ENCODE measurements around the gene TBC1D1.

The TBC1D1 gene

DNA sequence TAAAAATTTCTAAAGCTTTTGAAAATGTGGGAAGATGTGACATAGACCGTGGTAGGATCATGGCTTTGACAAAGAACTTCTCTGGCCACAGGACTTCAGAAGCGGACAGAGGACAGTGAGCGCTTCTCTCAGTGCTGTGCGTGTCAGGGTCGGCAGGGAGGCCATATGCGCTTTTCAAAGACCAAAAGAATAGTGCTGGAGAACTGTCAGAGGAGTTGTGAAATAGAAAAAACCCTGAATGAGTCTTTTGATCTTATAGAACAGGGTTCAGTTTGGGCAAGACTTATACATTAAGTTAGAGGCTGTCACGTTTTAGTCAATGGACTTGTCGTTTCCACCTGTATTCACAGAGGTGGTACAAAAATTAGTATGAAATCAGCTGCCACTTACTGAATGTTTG lies 146.7 kb downstream of the TBC1D1 start:
- TF ChIP-seq, protein P1, sequence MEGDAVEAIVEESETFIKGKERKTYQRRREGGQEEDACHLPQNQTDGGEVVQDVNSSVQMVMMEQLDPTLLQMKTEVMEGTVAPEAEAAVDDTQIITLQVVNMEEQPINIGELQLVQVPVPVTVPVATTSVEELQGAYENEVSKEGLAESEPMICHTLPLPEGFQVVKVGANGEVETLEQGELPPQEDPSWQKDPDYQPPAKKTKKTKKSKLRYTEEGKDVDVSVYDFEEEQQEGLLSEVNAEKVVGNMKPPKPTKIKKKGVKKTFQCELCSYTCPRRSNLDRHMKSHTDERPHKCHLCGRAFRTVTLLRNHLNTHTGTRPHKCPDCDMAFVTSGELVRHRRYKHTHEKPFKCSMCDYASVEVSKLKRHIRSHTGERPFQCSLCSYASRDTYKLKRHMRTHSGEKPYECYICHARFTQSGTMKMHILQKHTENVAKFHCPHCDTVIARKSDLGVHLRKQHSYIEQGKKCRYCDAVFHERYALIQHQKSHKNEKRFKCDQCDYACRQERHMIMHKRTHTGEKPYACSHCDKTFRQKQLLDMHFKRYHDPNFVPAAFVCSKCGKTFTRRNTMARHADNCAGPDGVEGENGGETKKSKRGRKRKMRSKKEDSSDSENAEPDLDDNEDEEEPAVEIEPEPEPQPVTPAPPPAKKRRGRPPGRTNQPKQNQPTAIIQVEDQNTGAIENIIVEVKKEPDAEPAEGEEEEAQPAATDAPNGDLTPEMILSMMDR (IDR thresholded peaks at IDR 0.05): no peak
- no peaks in the 10 kb centered on the region for H3K27me3 ChIP-seq
- no peak overlapping the region for H3K4me3 ChIP-seq (ENCODE audit: low read depth in 1 of 2, low read length in 1 of 2)
- peaks cover 90% of the 10 kb centered on the region for H3K36me3 ChIP-seq
- no peak overlapping the region for H3K27ac ChIP-seq
- no peaks in the 10 kb centered on the region for H3K9me3 ChIP-seq
- H3K4me1 ChIP-seq (ENCODE audit: control insufficient read depth in 1 of 2, insufficient read depth in 1 of 2, low read depth in 1 of 2, low read length in 1 of 2): no peaks in the 10 kb centered on the region

DNA sequence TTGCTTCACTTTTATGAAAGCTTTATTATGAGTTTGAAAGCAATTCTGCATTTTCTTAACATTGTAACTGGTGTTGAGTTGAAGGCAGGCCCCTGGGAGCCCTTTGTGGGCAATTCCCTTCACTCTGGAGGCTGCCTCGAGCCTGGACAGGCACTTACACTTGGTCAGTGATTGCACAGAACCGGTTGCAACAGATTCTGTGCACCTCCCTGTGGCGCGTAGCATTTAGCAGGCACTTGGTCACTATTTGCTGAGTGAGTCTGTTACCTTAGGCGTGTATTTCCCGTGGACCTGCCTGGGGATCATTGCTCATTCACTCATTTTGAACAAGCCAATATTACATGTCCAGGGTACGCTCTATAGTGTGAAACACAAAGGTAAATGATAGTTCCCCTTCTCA lies 149.7 kb downstream of the TBC1D1 start:
- Histone ChIP-seq H3K4me1 (ENCODE audit: control insufficient read depth in 1 of 2, insufficient read depth in 1 of 2, low read depth in 1 of 2, low read length in 1 of 2) (no peaks in the 10 kb centered on the region), H3K36me3 (peaks cover 98% of the 10 kb centered on the region), H3K9me3 (no peaks in the 10 kb centered on the region), H3K4me3 (ENCODE audit: low read depth in 1 of 2, low read length in 1 of 2) (no peak overlapping the region), H3K27ac (no peak overlapping the region), H3K27me3 (no peaks in the 10 kb centered on the region)
- TF ChIP-seq, protein P1 (IDR thresholded peaks at IDR 0.05): no peak

DNA sequence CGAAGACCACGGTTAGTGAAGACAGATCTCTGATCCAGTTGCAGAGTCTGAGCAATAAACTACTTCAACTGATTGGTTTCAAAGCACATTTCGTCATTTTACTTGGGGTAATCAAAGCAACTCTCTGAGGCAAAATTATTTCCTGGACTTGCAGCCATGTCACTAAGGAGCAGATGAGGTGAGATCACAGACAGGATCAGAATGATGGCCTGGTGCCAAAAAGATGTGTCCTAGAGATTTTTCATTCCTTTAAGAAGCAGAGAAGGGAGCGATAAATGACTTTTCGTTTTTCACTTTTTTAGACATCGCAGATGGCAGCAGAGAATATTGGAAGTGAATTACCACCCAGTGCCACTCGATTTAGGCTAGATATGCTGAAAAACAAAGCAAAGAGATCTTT lies 153.2 kb downstream of the TBC1D1 start:
- Histone ChIP-seq H3K4me1 (ENCODE audit: control insufficient read depth in 1 of 2, insufficient read depth in 1 of 2, low read depth in 1 of 2, low read length in 1 of 2) (no peaks in the 10 kb centered on the region), H3K36me3 (peaks cover 98% of the 10 kb centered on the region), H3K27me3 (no peaks in the 10 kb centered on the region), H3K9me3 (no peaks in the 10 kb centered on the region), H3K27ac (no peak overlapping the region), H3K4me3 (ENCODE audit: low read depth in 1 of 2, low read length in 1 of 2) (no peak overlapping the region)
- TF ChIP-seq, protein P1 (IDR thresholded peaks at IDR 0.05): no peak

GRCh38 chr4:38045289-38045988 lies 154.6 kb downstream of the TBC1D1 start:
- Histone ChIP-seq H3K4me3 (ENCODE audit: low read depth in 1 of 2, low read length in 1 of 2) (no peak overlapping the region), H3K4me1 (ENCODE audit: control insufficient read depth in 1 of 2, insufficient read depth in 1 of 2, low read depth in 1 of 2, low read length in 1 of 2) (no peaks in the 10 kb centered on the region), H3K9me3 (no peaks in the 10 kb centered on the region), H3K27me3 (no peaks in the 10 kb centered on the region), H3K36me3 (peaks cover 98% of the 10 kb centered on the region), H3K27ac (no peak overlapping the region)
- TF ChIP-seq, protein P1 (IDR thresholded peaks at IDR 0.05): no peak

DNA sequence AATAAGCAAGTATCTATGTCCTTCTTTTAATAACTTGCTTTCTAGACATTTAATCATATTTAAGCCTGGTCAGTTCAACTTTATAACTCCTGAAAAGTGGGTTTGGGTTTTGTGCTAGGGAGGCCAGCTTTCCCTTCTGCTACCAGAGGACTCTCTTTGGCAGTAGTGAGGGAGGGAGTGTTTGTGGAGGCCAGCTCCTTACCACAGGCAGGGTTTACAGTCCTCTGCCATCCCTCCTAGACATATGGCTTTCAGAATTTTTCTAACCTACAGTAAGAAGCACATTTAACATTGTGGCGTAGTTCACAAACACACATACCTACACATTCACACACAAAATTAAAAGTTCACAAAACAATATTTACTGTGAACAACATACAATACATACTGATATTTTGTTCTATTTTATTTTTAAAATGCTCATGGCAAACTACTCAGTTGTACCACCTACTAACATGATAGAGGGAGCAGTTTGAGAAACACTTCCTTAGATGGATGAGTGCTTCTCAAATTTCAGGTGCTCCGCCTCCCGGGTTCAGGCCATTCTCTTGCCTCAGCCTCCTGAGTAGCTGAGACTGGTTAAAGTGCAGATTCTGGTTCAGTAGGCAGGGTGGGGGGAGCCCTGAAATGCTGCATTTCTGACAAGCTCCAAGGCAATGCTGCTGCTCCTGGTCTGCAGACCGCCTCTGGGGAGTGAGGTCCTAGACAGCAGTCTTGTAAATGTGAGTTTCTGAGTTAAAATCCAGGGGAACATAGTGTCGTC lies 156.0 kb downstream of the TBC1D1 start:
- Histone ChIP-seq H3K4me1 (ENCODE audit: control insufficient read depth in 1 of 2, insufficient read depth in 1 of 2, low read depth in 1 of 2, low read length in 1 of 2) (no peaks in the 10 kb centered on the region), H3K27ac (no peak overlapping the region), H3K27me3 (no peaks in the 10 kb centered on the region), H3K9me3 (no peaks in the 10 kb centered on the region), H3K36me3 (peaks cover 96% of the 10 kb centered on the region), H3K4me3 (ENCODE audit: low read depth in 1 of 2, low read length in 1 of 2) (no peak overlapping the region)
- TF ChIP-seq, protein P1 (IDR thresholded peaks at IDR 0.05): no peak
